ENCODE measurements around the gene RALGAPA2.

RALGAPA2 gene

DNA sequence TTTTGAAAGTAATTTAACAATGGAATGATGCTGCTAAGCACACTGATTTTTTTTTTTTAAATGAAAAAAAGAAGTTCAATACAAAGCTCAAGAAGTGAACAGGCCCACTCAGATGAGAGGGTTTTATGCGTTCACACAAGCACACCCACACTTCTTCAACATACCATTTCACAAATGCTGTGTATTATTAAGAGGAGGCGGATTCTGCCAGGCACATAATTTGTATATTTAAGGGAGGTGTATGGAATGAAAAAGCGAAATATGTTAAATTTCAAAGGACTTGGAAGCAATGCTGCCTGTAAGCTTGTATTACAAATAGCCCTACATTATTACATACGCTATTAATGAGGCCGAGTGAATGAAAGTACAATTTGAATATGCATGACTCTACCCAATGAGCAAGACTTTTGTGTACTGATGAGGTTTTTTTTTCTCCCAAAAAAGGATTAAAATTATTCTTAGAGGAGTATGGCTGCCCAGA is 220.6 kb downstream of the RALGAPA2 start:
- DNase-seq: no peak

DNA sequence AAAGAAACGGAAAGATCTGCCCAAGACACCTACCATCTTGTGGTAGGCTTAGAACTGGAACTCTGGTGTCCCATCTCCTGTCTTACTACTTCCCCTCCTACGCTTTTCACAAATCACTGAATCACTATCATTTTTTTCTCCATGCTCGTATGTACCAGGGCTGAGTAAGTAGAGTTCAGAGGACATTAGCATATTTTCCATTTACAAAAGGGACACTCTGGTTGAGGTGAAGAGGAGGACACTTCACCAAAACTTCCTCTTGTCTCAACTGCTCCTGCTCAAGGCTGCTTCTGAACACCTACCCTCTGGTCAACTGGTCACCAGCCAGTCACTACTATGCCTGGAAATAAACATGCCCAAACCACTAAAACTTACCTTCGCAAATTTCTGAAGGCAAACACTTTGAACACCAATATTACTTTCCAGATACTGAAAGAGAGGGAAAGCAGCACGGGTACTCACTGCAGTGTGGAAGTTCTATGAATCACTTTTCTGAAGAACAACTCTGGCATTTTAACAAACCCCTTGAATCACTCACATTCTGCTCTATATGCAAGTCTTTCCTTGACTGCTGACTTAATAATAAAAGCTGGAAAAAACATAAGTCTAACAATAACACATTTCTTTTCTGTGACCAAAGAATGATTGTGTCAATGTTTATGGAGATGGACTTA is 221.2 kb downstream of the RALGAPA2 start:
- no peak for DNase-seq

DNA sequence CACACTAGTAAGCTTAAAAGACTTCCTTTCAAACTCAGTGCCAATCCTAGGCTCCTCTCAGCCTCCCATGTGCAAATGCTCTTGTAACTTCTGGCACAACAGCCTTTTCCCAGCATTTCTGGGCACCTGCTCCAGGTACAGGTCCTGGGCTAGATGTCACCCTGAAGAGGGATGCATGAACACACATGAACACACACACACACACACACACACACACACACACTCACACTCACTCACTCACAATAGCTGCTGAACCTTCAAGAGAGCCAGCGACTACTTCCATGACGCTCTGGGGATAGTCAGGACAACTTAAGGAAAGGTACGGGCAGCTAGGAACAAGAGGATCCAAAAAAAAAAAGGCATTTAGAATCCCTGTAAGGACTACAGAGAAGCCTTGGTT is 221.8 kb downstream of the RALGAPA2 start:
- no peak for DNase-seq

DNA sequence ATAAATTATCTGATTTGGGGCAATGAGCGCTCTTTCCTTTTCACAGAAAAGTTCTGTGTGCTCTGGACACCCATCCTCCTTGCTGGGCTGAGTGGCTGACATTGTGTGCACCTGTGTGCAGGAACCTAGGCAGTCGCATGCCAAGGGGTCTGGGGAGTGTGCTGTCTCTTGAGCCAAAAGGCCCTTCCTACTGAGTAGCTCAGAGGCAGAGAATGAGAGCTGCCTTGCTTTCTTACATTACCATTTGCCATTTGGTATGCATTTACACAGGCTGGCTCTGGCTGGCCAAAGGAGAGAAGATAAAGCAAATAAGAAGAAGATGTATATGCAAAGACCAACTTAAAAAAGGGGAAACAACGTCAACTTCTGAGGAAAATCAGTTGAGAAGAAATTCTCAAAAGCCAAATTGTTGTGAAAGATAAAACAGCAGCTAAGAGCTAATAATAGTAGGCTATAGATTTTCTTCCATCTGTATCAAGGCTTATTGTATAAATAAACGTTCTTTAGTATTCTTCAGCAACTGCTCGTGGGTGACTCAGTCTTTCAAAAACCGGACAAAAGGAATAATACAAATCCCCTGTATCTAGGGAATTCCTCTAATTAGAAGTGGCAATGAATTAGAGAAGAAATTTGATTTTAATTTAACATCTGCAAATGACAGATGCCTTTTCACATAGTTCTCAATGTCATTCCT is 222.6 kb downstream of the RALGAPA2 start:
- DNase-seq: no peak

DNA sequence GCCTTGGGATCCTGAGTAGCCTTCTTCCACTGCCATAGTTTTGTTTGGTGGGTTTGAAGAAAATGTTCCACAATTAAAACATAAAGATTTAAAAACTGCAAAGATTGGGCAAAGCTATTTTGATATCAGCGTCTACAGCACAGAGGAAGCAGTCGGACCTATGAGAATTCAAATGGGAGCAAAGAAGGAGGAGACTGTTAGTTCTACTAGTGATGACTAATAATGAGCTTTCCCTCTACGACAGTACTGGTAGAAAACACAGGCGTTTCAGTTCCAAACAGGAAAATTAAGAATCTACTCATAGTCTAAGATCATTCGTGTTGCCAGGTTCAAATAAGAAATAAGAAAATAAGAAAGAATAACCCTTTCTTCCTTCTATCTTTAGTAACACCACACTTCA is 223.4 kb downstream of the RALGAPA2 start:
- DNase-seq: no peak

DNA sequence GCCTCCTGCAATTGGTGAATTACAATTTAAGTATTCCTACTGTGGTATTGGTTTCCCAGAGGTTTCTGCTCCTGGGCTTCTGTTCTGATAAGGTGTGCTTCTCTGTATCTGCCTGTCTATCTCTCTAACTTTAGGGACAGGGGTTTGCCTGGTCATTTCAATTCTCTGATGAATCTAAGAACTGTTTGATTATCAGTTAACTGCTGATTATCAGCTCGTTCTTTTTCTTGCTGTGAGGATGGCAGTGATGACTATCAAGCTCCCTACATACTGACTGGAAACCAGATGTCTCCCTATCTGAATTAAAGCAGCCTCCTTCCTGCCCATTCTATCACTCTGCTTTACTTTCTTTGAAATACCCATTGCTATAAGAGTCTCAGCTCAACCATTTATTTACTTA is 224.1 kb downstream of the RALGAPA2 start:
- no peak for DNase-seq

DNA sequence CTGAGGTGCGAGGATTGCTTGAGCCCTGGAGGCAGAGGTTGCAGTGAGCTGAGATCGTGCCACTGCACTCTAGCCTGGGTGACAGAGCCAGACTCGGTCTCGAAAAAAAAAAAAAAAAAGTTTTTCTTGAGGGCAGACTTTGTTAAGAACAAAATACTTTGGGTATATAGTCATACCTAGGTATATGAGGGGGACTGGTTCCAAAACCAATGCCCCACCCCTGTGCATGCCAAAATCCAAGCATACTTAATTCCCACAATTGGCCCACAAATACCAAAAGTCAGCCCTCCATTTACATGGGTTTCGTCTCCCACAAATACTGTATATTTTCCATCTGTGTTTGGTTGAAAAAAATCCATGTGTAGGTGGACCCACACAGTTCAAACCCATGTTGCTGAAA is 224.6 kb downstream of the RALGAPA2 start:
- no peak for DNase-seq

DNA sequence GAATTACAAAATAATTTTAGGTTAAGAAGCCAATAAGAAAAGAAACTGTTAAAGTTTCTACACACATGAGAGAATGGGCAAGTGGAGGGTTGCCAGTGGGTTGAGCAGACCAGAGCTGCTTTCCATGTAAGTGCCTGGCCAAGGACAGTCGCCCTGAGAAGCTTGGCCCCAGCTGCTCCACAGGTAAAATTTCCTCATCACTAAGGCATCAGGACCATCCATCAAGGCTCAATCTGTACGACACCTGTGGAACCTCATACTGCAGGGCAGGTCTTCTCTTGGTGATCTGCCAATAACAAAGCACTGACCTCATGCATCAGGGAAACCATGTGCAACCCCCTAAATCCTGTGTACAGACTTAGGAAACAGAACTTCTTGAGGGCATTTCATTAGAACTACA is 229.1 kb downstream of the RALGAPA2 start:
- DNase-seq: peak; percentile 10

DNA sequence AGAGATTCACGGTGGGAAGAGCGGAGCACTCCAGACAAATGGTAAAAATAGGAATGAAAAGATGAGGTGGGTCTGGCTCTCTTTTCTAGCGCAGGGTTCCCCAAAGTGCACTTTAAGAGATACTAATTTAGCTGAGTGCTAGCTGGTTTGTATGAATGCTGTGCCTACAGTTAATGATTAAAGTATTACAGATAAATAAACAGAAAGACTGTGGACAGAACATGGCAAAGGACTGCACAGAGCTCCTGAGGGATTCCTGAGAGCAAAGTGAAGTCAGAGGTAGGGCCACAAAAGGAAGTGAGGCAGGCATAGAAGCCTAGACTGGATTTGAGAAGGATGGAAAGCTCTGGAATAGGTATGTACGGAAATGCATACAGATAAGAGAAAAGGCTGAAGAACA is 230.0 kb downstream of the RALGAPA2 start:
- DNase-seq: peak; percentile 46

DNA sequence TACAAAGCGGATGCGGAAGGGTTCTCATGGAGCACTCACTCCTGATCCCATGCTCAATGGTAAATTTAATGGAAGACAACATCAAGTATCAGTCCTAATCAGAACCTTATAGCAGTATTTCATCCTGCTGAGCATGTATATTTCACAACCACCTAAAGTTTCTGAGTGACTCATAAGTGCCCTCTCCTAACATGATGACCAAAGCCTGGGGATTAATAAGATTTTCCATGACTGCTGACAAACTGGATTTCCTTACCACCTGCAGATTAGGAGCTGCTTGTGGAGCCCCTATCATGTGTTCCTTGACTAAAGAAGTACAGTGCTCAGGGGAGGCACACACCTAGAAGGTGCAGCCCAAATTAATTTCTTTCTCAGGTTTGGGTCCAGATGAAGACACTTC is 231.8 kb downstream of the RALGAPA2 start:
- peak; percentile 37 for DNase-seq

DNA sequence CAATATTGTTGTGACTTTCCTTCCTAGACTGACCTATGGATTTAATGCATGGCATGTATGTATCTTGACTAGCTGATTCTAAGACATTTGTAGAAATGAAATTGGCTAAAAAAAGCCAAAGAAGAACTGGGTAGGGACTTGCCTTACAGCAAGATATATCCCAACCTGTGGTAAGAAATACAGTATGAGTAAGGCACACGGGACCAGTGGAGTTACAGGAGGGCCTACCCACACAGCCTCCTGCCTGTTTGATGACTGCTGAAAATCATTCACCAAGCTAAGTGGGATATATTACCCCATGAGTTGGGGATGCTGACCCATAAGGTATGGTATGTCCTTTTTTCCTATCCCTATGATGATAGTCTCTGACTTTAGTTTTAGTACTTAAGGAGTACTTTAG is 232.3 kb downstream of the RALGAPA2 start:
- DNase-seq: no peak

DNA sequence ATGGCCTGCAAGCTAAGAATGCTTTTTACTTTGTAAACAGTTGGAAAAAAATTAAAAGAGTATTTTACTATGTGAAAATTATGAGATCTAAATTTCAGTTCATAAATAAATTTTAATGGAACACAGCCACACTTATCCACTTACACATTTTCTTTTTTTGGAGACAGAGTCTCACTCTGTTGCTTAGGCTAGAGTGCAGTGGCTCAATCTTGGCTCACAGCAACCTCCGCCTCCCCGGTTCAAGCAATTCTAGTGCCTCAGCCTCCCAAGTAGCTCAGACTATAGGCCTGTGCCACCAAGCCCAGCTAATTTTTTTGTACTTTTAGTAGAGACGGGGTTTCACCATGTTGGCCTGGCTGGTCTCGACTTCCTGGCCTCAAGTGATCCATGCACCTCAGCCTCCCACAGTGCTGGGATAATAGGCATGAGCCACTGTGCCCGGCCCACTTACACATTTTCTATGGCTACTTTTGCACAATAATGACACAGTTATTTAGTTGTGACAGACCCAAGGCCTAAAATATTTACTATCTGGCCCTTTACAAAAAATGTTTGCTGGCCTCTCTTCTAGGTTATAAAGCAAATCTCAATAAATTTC is 234.9 kb downstream of the RALGAPA2 start:
- no peak for DNase-seq

DNA sequence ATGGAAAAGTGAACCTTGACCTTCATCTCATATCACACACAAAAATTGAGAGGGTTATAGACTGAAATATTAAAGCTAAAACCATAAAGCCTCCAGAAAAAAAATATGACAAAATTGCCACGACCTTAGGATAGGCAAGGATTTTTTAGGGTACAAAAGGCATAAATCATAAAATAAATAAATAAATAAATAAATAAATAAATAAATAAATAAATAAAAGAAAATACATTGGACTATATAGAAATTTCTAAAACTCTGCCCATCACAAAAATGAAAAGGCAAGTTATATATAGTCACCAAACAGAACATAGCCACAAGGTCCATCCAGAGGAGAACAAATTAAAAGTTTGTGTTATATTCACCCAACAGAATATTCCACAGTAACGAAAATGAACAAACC is 235.9 kb downstream of the RALGAPA2 start:
- no peak for DNase-seq

DNA sequence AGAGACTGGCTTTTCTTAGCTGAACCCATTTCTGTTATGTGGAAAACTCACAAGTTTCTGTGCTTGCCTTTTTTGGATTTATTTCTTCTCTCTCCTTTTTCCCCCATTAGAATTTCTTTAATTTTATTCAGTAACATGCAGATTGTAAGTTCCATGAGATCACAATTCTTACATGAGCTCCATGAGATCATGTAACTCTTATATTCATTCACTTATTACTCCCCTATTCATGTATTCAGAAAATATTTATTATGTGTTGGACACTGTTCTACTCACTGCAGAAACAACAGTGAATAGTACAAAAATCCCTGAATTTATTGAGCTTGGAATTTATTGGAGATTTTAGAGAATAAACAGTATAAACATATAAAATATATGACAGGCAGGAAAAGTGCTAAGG is 238.8 kb downstream of the RALGAPA2 start:
- no peak for DNase-seq

DNA sequence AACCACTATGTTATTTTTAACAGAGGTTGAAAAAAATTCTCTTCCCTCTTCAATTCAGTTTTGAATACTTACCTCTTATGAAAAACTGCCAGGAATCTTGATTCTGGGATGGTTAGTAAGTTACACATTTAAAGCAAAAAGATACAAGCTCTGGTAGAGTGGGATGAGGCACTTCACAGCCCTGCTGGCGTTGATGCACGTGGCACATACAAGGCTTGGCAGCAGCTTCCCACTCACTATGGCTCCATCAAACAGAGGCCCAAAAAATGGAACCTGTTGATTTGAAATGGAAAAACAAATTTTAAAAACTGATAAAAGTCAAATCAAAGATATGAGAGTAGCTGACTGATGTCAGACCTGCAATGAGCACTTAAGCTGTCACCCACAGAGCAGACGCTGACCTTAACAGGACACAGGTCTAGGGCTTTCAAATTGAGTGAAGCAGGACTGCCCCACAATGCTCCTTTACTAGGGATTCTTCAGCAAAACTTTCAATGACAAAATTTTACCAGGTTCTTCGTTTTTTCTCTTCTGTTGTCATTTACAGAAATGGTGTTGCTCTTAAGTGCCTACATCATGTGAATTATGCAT is 239.7 kb downstream of the RALGAPA2 start:
- DNase-seq: no peak

DNA sequence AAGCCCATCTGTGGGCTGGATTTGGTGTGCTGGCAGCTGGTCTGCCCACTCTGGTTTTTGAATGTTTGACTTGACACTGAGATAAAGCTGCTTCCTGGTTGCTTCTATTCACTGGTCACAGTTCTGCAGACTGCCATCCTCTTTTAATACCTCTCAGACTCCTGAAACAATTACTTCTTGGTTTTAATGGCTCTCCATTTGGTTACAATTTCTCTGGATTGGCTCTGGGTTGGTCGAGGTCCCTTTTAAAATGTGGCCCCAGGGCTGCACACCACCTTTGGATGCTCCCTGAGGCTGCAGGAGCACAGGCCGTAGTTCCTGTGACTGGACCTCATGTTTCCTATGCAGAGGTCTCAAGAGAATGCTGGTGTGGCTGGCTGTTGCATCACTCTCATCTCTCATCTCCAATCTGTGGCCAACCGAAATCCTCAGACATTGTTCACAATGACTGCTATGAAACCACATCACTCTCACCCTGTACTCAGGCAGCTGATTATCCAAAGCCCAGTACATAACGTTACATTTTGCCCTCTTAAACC is 246.0 kb downstream of the RALGAPA2 start:
- DNase-seq: peak; percentile 40

DNA sequence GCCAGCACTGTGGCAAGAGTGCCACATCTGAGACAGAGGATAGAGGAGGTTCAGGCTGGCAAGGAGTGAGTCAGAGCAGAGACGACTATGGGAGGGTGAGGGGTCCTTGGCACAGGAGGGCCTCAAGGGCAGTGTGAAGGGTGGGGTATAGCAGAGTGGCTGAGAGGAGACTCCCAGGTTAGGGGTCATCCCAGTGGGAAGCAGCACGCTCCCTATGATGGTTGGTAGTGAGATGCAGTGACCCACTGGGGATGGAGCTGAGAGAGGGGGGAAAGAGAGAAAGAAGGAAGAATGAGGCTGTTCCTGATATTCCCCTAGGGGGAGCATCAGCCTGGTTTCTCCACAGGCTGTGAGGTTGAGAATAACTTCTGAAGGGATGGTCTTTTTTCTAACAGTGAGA is 247.2 kb downstream of the RALGAPA2 start:
- peak; percentile 54 for DNase-seq

DNA sequence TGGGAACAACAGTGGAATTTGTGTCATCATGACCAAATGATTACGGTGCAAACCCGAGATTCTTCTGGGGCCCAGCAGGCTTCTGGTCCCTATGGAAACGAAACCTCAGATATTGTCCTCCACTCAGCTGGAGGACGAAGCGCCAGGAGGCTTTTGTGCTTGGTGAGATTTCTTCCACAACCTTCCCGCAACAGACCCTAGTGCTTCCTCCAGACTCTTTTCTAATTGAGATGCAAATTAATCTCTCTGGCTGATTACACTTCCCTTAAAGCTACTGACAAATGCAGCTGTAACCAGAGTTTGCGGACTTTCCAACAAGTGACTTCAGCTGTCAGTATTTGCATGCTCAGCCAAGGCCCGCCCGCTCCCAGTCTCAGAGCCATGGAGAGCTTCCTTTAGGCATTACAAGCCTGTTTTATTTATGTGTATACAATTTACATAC is 248.5 kb downstream of the RALGAPA2 start:
- DNase-seq: peak; percentile 26

DNA sequence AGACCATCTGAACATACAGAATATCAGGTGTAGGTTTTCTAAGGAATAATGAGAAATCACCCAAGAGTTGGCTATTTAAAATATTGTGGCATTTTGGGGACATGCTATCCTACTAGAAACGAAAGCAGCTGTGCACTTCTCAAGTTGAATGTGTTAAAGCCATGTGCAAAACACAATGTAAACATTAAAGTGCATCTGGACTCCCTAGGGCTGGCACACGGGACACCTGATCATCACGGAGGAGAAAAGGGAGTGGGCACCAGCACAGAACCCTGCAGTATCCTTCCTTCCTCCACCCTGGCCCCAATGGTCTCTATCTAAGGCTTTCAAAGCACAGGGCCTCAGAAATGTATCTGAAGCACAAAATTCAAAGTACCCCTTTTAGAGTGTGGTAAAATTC is 250.3 kb downstream of the RALGAPA2 start:
- peak; percentile 44 for DNase-seq

DNA sequence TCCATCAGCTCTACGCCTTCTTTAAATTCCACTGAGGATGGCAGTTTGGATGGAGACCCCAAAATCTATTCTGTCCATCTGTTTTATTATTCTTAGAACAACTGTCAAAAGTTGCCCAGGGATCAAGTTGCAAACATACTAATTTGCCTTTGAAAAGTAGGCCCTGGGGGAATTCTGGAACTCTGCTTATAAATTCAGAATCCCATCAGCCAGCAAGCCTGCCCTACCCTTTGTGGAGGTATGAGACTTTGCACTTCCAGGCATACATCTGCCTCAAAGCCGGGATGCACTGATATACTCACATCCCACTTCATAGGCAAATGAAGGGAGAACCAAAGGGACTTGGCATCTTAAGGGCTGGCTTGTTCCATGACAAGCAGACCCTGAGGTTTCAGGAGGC is 250.9 kb downstream of the RALGAPA2 start:
- DNase-seq: no peak

DNA sequence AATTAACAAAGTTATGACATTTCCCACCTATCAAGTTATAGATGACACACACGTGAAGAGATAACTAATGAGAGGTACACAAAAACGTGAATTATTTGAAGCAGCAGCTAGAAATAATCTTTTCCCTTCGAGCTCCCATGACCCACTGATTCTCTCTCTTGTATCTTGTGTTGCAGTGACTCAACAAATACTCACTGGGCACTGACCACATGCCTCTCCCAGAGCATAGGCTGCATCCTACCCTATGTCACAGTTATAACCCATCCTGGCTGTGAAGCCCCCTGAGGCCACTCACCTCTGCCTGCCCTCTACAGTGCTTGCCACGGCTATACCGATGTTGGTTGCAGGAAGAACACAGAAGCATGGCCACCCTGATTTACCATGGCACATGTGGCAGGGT is 252.7 kb downstream of the RALGAPA2 start:
- DNase-seq: no peak

DNA sequence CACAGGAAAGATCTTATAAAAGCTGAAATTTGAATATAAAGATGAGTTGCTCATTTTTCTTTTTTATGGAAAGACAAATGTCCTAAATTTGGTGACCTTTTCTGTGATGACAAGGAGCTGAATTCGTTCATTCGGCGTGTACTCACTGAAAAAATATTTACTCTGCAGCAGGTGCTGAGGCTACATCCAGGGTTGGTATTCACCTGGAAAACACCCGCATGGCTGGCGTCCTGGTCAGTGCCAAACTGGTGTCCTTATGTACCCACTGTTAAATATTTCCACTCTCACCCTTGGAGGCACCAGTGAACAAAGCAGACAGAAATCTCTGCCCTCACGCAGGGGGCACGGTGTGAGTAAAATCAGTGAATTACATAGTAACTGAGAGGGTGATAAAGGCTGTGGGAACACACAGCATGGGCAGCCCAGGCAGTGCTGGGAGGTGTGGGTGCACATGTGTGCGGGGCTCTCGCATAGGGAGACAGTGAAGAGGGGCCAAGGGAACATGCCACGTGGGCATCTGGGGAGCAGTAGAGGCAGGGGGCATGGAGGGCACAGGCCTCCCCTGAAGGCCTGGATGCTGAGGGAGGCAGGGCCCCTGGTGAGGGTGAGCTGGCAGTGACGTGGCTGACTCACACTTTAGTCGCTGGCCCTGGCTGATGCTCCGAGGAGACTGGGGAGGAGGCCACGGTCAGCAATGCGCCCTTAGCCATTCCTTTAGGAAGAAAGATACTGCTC is 254.9 kb downstream of the RALGAPA2 start:
- peak; percentile 91 for DNase-seq

DNA sequence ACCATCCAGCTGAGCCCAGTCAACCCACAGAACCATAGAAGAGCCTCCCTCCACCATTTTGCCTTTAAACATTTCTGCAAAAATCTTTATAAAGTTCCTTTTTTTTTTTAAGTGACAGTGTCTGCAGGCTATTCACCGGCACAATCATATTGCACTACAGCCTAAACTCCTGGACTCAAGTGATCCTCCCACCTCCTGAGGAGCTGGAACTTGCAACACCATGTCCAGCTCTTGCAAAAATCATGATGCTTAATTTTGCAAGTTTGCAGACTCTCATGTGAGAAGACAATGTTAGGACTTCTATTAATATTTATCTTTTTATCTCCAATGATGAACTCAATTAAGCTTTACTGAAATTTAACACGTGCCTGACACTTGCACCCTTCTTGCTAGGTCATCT is 255.7 kb downstream of the RALGAPA2 start:
- DNase-seq: no peak
